Measurements from ENCODE around the gene XRCC4.

- TF ChIP-seq POLR2AphosphoS5 (IDR thresholded peaks at IDR 0.05) (no peak), MXI1 (conservative IDR thresholded peaks at IDR 0.05; ENCODE audit: poor library complexity, severe bottlenecking) (no peak), TAF1 (IDR thresholded peaks at IDR 0.05; ENCODE audit: low read depth) (no peak)
- TF ChIP-seq, protein P1, sequence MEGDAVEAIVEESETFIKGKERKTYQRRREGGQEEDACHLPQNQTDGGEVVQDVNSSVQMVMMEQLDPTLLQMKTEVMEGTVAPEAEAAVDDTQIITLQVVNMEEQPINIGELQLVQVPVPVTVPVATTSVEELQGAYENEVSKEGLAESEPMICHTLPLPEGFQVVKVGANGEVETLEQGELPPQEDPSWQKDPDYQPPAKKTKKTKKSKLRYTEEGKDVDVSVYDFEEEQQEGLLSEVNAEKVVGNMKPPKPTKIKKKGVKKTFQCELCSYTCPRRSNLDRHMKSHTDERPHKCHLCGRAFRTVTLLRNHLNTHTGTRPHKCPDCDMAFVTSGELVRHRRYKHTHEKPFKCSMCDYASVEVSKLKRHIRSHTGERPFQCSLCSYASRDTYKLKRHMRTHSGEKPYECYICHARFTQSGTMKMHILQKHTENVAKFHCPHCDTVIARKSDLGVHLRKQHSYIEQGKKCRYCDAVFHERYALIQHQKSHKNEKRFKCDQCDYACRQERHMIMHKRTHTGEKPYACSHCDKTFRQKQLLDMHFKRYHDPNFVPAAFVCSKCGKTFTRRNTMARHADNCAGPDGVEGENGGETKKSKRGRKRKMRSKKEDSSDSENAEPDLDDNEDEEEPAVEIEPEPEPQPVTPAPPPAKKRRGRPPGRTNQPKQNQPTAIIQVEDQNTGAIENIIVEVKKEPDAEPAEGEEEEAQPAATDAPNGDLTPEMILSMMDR (IDR thresholded peaks at IDR 0.05; ENCODE audit: poor library complexity, severe bottlenecking) = no peak
Measured at GRCh38 chr5:83147593-83147992, 70.2 kb downstream of the XRCC4 start.
